Epithelial cell of esophagus (primary cell): ENCODE results near the gene MAP2K2.
A peak's percentile ranks its signal among the peaks of the same experiment; 100 is the strongest.

Source experiments
- DNase-seq: peaks from one replicate; pipeline ENCODE4 v3.0.0; 2010; ENCODE audit warnings: low read depth
- H3K4me3 ChIP-seq: 2 replicates; pipeline ENCODE4 v1.5.1; 2011; ENCODE audit warnings: mild to moderate bottlenecking, low read length, control low read depth
- CTCF ChIP-seq: IDR thresholded peaks from 2 replicates; pipeline ENCODE4 v1.5.1; 2011; ENCODE audit warnings: low read depth, mild to moderate bottlenecking, low read length, control low read depth, inconsistent platforms; ENCODE audit not compliant: insufficient read depth; ENCODE audit errors: missing control alignments

MAP2K2 gene

GRCh38 chr19:4115050-4115817, 8.7 kb downstream of the MAP2K2 start:
- no peak for TF ChIP-seq CTCF
- DNase-seq = no peak
- no peak overlapping the region for H3K4me3 ChIP-seq

DNA sequence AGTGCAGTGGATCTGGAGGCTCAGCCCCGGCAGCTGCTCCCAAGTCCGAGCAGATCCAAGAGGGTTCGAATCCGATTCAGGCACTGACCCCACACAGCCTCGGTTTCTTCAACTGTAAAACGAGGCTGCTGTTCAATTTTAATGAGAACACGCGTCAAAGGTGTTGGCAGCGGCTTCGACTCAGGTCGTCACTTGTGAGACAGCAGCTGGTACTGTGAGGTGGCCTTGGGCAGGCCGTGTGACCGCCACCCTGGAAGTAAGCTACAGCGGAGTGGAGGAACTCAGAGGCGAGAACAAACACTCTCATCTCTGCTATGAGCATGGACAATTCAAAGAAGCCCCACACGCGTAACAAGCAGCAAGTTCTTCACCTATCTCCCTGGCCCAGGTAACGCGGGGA, 9.7 kb downstream of the MAP2K2 start:
- no peak for DNase-seq
- H3K4me3 ChIP-seq = no peak overlapping the region
- no peak for TF ChIP-seq CTCF

GRCh38 chr19:4113398-4114088, 10.4 kb downstream of the MAP2K2 start:
- no peak for DNase-seq
- H3K4me3 ChIP-seq = no peak overlapping the region
- TF ChIP-seq CTCF = no peak

- no peak overlapping the region for H3K4me3 ChIP-seq
- DNase-seq = no peak
- no peak for TF ChIP-seq CTCF
Observed at GRCh38 chr19:4112367-4112766, 11.6 kb downstream of the MAP2K2 start.

DNA sequence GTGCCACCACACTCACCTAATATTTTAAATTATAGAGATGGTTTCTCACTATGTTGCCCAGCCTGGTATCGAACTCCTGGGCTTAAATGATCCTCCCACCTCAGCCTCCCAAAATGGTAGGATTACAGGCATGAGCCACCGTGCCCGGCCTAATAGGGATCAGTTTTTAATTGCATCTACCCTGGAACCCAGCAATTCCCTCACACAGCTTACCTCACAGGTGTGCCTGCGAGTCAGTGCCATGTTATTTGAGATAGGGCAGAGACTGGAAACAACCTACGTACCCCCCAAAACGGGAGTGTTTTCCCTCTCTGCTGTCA, 14.3 kb downstream of the MAP2K2 start:
- TF ChIP-seq CTCF = no peak
- DNase-seq = no peak
- H3K4me3 ChIP-seq = no peak overlapping the region

GRCh38 chr19:4108767-4109625, 14.9 kb downstream of the MAP2K2 start:
- TF ChIP-seq CTCF = no peak
- DNase-seq = no peak
- no peak overlapping the region for H3K4me3 ChIP-seq

- peak; percentile 41 for DNase-seq
- no peak overlapping the region for H3K4me3 ChIP-seq
- TF ChIP-seq CTCF = no peak
Observed at GRCh38 chr19:4103080-4103433, 20.9 kb downstream of the MAP2K2 start.
